GM19372 (cell line): ENCODE results near the gene FMN2.

ENCODE experiments used
- ATAC-seq: cut with Tn5 transposase; IDR thresholded peaks from one replicate; pipeline ENCODE4 v1.9.1; 2021; ENCODE audit warnings: mild to moderate bottlenecking, low read depth, moderate library complexity; ENCODE audit not compliant: unreplicated experiment

FMN2 gene

GRCh38 chr1:240096974-240097373 is 5.3 kb downstream of the FMN2 start:
- no peak for ATAC-seq

- ATAC-seq: no peak
Measured at GRCh38 chr1:240098534-240098933, 6.9 kb downstream of the FMN2 start.

- no peak for ATAC-seq
Measured at GRCh38 chr1:240099329-240099728, 7.6 kb downstream of the FMN2 start.

GRCh38 chr1:240099748-240100147 is 8.1 kb downstream of the FMN2 start:
- ATAC-seq: no peak

GRCh38 chr1:240100371-240100934 is 8.8 kb downstream of the FMN2 start:
- ATAC-seq: no peak

- no peak for ATAC-seq
Measured at GRCh38 chr1:240101306-240101705, 9.6 kb downstream of the FMN2 start.

GRCh38 chr1:240101737-240102136 is 10.1 kb downstream of the FMN2 start:
- ATAC-seq: no peak

- no peak for ATAC-seq
Measured at GRCh38 chr1:240104672-240105071, 13.0 kb downstream of the FMN2 start.

- no peak for ATAC-seq
Measured at GRCh38 chr1:240107058-240107684, 15.5 kb downstream of the FMN2 start.

- no peak for ATAC-seq
Measured at GRCh38 chr1:240109130-240109529, 17.4 kb downstream of the FMN2 start.

- no peak for ATAC-seq
Measured at GRCh38 chr1:240109920-240110636, 18.4 kb downstream of the FMN2 start.

- no peak for ATAC-seq
Measured at GRCh38 chr1:240111558-240111957, 19.9 kb downstream of the FMN2 start.

GRCh38 chr1:240114222-240114621 is 22.5 kb downstream of the FMN2 start:
- ATAC-seq: no peak

- no peak for ATAC-seq
Measured at GRCh38 chr1:240115831-240116230, 24.1 kb downstream of the FMN2 start.

GRCh38 chr1:240116831-240117769 is 25.4 kb downstream of the FMN2 start:
- no peak for ATAC-seq

GRCh38 chr1:240117930-240118329 is 26.2 kb downstream of the FMN2 start:
- no peak for ATAC-seq

- ATAC-seq: no peak
Measured at GRCh38 chr1:240122639-240123613, 31.2 kb downstream of the FMN2 start.

GRCh38 chr1:240126821-240127220 is 35.1 kb downstream of the FMN2 start:
- no peak for ATAC-seq

GRCh38 chr1:240128366-240128765 is 36.7 kb downstream of the FMN2 start:
- no peak for ATAC-seq

GRCh38 chr1:240134113-240134512 is 42.4 kb downstream of the FMN2 start:
- no peak for ATAC-seq
